ENCODE results near the gene DUS2.

Gene DUS2

DNA sequence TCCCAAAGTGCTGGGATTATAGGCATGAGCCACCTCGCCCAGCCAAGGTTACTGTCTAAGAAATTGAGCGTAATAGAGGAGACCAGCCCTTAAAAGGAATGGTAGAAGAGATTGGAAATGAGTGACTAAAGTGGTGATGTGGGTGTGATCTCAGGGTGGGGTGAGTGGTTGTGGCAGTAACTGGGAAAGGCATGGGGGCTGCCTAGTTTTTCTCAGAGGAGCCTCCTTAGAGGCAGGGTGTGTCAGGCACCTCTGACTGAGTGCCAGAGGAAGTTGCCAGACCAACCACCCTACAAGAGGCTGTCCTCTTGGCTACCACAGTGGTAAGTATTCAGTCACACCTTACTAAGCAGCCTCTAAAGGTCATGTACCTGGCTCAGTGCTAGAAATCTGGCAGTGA, 8.9 kb downstream of the DUS2 start:
- Histone ChIP-seq H3K36me3 (ENCODE audit: insufficient read depth, low read depth, low read length) (peaks cover 12% of the 10 kb centered on the region), H3K4me1 (ENCODE audit: insufficient read depth, low read length) (no peaks in the 10 kb centered on the region), H3K27me3 (ENCODE audit: insufficient read depth, low read length) (no peaks in the 10 kb centered on the region), H3K4me3 (ENCODE audit: low read length) (no peak overlapping the region), H3K9ac (ENCODE audit: low read depth, low read length) (no peak overlapping the region), H3K9me3 (ENCODE audit: insufficient read depth, low read depth, low read length) (no peaks in the 10 kb centered on the region), H3K27ac (ENCODE audit: low read length) (no peak overlapping the region)

DNA sequence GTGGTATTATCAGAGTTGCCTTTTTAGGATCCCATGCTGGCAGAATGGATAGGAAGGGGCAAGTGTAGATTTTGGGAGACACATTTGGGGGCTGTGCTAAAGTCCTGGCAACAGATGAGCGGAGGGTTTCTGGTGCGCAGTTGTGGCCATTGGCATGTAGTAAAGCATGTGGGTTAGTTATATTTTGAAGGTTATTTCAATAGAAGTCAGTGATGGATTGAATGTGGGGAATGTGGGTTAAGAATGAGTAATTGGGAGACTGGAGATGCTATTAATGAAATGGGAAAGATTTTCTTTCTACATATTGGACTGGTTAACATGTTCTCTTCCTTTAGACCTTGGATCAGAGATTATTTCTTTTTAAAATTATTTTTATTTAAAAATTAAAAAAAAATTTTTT, 10.0 kb downstream of the DUS2 start:
- no peaks in the 10 kb centered on the region for H3K4me1 ChIP-seq (ENCODE audit: insufficient read depth, low read length)
- H3K4me3 ChIP-seq (ENCODE audit: low read length), result no peak overlapping the region
- no peaks in the 10 kb centered on the region for H3K27me3 ChIP-seq (ENCODE audit: insufficient read depth, low read length)
- H3K9me3 ChIP-seq (ENCODE audit: insufficient read depth, low read depth, low read length), result no peaks in the 10 kb centered on the region
- H3K36me3 ChIP-seq (ENCODE audit: insufficient read depth, low read depth, low read length), result peaks cover 7% of the 10 kb centered on the region; the same call in 1 of the 2 replicates
- H3K9ac ChIP-seq (ENCODE audit: low read depth, low read length), result no peak overlapping the region
- no peak overlapping the region for H3K27ac ChIP-seq (ENCODE audit: low read length)

DNA sequence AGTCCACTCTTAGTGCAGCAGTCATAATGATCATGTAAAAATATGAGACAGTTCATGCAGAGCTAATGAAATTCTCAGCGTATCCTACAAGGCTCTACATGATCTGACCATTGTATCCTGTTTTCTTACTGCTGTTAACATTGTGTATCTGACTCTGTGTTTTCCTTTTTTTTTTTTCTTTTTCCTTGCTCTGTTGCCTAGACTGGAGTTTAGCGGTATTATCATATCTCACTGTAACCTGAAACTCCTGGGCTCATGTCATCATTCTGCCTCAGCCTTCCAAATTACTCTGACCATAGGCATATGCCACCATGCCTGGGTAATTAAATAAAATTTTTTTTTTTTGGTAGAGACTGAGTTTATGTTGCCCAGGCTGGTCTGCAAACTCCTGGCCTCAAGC, 12.1 kb downstream of the DUS2 start:
- H3K4me3 ChIP-seq (ENCODE audit: low read length), result no peak overlapping the region
- 0 out of 2 replicates have a peak, but pooled peaks cover 9% of the 10 kb centered on the region for H3K36me3 ChIP-seq (ENCODE audit: insufficient read depth, low read depth, low read length)
- no peak overlapping the region for H3K27ac ChIP-seq (ENCODE audit: low read length)
- no peaks in the 10 kb centered on the region for H3K4me1 ChIP-seq (ENCODE audit: insufficient read depth, low read length)
- H3K9me3 ChIP-seq (ENCODE audit: insufficient read depth, low read depth, low read length), result no peaks in the 10 kb centered on the region
- H3K9ac ChIP-seq (ENCODE audit: low read depth, low read length), result no peak overlapping the region
- H3K27me3 ChIP-seq (ENCODE audit: insufficient read depth, low read length), result no peaks in the 10 kb centered on the region

DNA sequence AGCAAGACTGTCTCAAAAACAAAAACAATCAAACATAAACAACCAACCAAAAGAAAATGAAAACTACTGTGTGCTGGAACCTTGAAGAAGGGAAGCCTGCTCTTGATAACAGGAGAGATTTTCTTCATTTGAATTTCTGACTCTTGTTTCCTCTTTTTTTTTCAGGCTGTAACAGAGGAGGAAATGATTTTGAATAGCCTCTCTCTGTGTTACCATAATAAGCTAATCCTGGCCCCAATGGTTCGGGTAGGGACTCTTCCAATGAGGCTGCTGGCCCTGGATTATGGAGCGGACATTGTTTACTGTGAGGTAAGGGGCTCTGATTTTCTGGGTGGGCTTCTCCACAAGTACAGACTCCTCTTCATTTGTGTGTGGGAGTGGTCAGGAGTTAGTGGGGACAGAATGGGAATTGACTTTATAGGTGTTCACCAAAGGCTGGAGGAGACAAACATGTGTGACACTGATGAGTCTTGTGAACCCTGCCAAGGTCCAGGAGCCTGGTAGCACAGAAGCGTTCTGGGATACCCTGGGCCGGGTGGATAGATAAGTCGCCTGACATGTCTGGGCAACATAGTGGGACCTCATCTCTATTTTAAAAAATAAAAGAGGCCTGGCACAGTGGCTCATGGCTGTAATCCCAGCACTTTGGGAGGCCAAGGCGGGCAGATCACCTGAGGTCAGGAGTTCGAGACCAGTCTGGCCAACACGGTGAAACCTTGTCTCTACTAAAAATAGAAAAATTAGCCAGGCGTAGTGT, 14.9 kb downstream of the DUS2 start:
- H3K27me3 ChIP-seq (ENCODE audit: insufficient read depth, low read length), result no peaks in the 10 kb centered on the region
- H3K36me3 ChIP-seq (ENCODE audit: insufficient read depth, low read depth, low read length), result peaks cover 23% of the 10 kb centered on the region
- no peak overlapping the region for H3K27ac ChIP-seq (ENCODE audit: low read length)
- H3K4me3 ChIP-seq (ENCODE audit: low read length), result no peak overlapping the region
- no peak overlapping the region for H3K9ac ChIP-seq (ENCODE audit: low read depth, low read length)
- no peaks in the 10 kb centered on the region for H3K9me3 ChIP-seq (ENCODE audit: insufficient read depth, low read depth, low read length)
- H3K4me1 ChIP-seq (ENCODE audit: insufficient read depth, low read length), result no peaks in the 10 kb centered on the region

DNA sequence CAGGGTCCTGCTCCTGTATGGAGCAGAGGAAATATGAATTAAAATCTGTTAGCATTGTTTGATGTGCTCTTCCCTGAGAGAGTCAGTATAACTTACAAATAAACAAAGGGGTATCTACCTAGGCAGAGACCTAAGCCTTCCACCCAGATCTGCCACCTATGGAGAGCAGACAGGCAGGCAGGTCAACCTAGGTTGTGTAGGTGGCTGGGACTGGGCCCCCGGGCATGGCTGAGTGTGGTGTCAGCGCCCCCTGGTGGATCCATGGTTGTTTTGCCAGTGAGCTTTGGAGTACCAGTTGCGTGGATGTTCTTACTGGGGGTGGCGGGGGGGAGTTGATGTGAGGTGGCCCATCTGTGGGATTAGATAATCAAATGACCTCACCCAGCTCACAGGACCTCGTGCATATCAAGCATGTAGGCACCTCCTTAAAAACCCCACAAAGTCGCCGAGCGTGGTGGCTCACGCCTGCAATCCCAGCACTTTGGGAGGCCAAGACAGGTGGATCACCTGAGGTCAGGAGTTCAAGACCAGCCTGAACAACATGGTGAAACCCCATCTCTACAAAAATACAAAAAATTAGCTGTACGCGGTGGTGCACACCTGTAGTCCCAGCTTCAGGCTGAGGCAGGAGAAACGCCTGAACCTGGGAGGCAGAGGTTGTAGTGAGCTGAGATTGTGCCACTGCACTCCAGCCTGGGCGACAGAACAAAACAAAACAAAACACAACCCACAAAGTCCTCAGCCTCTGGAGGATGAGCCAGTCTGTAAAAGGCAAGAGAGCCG, 17.6 kb downstream of the DUS2 start:
- Histone ChIP-seq H3K9ac (ENCODE audit: low read depth, low read length) (no peak overlapping the region), H3K27me3 (ENCODE audit: insufficient read depth, low read length) (no peaks in the 10 kb centered on the region), H3K27ac (ENCODE audit: low read length) (no peak overlapping the region), H3K4me1 (ENCODE audit: insufficient read depth, low read length) (no peaks in the 10 kb centered on the region), H3K36me3 (ENCODE audit: insufficient read depth, low read depth, low read length) (peaks cover 23% of the 10 kb centered on the region), H3K4me3 (ENCODE audit: low read length) (no peak overlapping the region), H3K9me3 (ENCODE audit: insufficient read depth, low read depth, low read length) (no peaks in the 10 kb centered on the region)

GRCh38 chr16:68041783-68042182, 18.7 kb downstream of the DUS2 start:
- H3K9me3 ChIP-seq (ENCODE audit: insufficient read depth, low read depth, low read length), result no peaks in the 10 kb centered on the region
- no peak overlapping the region for H3K4me3 ChIP-seq (ENCODE audit: low read length)
- H3K27me3 ChIP-seq (ENCODE audit: insufficient read depth, low read length), result no peaks in the 10 kb centered on the region
- H3K27ac ChIP-seq (ENCODE audit: low read length), result no peak overlapping the region
- H3K4me1 ChIP-seq (ENCODE audit: insufficient read depth, low read length), result no peaks in the 10 kb centered on the region
- peaks cover 23% of the 10 kb centered on the region for H3K36me3 ChIP-seq (ENCODE audit: insufficient read depth, low read depth, low read length)
- H3K9ac ChIP-seq (ENCODE audit: low read depth, low read length), result no peak overlapping the region

DNA sequence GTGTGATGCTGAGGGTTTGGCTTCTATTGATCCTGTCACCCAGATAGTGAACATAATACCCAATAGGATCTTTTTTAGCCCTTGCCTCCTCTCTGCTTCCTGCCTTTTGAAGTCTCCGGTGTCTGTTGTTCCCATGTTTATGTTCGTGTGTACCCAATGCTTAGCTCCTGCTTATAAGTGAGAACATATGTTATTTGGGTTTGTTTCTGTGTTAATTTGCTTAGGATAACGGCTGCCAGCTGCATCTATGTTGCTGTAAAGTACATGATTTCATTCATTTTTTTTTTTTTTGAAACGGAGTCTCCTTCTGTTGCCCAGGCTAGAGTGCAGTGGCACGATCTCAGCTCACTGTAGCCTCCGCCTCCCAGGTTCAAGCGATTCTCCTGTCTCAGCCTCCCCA, 23.0 kb downstream of the DUS2 start:
- Histone ChIP-seq H3K9ac (ENCODE audit: low read depth, low read length) (no peak overlapping the region), H3K4me1 (ENCODE audit: insufficient read depth, low read length) (no peaks in the 10 kb centered on the region), H3K27ac (ENCODE audit: low read length) (no peak overlapping the region), H3K27me3 (ENCODE audit: insufficient read depth, low read length) (no peaks in the 10 kb centered on the region), H3K36me3 (ENCODE audit: insufficient read depth, low read depth, low read length) (peaks cover 40% of the 10 kb centered on the region), H3K9me3 (ENCODE audit: insufficient read depth, low read depth, low read length) (no peaks in the 10 kb centered on the region), H3K4me3 (ENCODE audit: low read length) (no peak overlapping the region)

GRCh38 chr16:68047987-68048386, 24.9 kb downstream of the DUS2 start:
- H3K4me3 ChIP-seq (ENCODE audit: low read length), result no peak overlapping the region
- no peaks in the 10 kb centered on the region for H3K9me3 ChIP-seq (ENCODE audit: insufficient read depth, low read depth, low read length)
- peaks cover 39% of the 10 kb centered on the region for H3K36me3 ChIP-seq (ENCODE audit: insufficient read depth, low read depth, low read length)
- no peak overlapping the region for H3K9ac ChIP-seq (ENCODE audit: low read depth, low read length)
- no peaks in the 10 kb centered on the region for H3K4me1 ChIP-seq (ENCODE audit: insufficient read depth, low read length)
- H3K27me3 ChIP-seq (ENCODE audit: insufficient read depth, low read length), result no peaks in the 10 kb centered on the region
- no peak overlapping the region for H3K27ac ChIP-seq (ENCODE audit: low read length)

DNA sequence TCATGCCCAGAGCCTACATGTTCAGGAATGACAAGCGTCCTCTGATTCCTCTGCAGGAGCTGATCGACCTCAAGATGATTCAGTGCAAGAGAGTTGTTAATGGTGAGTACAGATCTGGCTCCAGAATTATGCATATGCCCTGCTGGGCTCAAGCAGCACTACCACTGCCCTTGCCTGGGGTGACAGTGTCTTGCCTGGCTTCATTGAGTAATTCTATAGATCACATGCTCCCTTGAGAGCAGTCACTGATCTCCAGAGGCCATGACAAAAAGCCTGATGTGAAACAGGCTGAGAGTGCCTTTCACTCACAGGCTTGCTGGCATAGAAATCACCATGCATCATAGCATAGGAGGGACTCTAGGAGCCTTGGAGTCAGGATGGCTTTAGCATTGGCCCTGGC, 26.4 kb downstream of the DUS2 start:
- Histone ChIP-seq H3K27me3 (ENCODE audit: insufficient read depth, low read length) (no peaks in the 10 kb centered on the region), H3K27ac (ENCODE audit: low read length) (no peak overlapping the region), H3K4me1 (ENCODE audit: insufficient read depth, low read length) (no peaks in the 10 kb centered on the region), H3K4me3 (ENCODE audit: low read length) (no peak overlapping the region), H3K9me3 (ENCODE audit: insufficient read depth, low read depth, low read length) (no peaks in the 10 kb centered on the region), H3K9ac (ENCODE audit: low read depth, low read length) (no peak overlapping the region), H3K36me3 (ENCODE audit: insufficient read depth, low read depth, low read length) (peaks cover 52% of the 10 kb centered on the region)

DNA sequence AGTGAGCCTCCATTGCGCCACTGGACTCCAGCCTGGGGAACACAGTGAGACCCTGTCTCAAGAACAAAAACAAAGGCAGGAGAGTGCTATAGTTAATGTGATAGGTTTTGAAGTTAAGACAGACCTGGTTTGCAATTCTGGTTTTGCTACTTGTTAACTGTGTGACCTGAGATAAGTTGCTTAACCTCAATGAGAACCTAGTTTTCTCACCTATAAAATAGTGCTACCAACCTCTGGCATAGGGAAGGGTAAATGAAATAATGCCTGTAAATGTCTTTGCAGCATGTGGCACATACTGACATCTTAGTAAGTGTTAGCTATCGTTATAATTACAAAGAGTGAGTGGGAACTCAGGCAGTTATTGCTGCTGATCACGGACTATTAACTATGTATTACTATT, 32.3 kb downstream of the DUS2 start:
- H3K36me3 ChIP-seq (ENCODE audit: insufficient read depth, low read depth, low read length), result peaks cover 49% of the 10 kb centered on the region
- H3K27me3 ChIP-seq (ENCODE audit: insufficient read depth, low read length), result no peaks in the 10 kb centered on the region
- H3K27ac ChIP-seq (ENCODE audit: low read length), result no peak overlapping the region
- no peak overlapping the region for H3K4me3 ChIP-seq (ENCODE audit: low read length)
- H3K9ac ChIP-seq (ENCODE audit: low read depth, low read length), result no peak overlapping the region
- no peaks in the 10 kb centered on the region for H3K9me3 ChIP-seq (ENCODE audit: insufficient read depth, low read depth, low read length)
- H3K4me1 ChIP-seq (ENCODE audit: insufficient read depth, low read length), result no peaks in the 10 kb centered on the region

GRCh38 chr16:68059804-68060203, 36.7 kb downstream of the DUS2 start:
- no peaks in the 10 kb centered on the region for H3K9me3 ChIP-seq (ENCODE audit: insufficient read depth, low read depth, low read length)
- no peak overlapping the region for H3K9ac ChIP-seq (ENCODE audit: low read depth, low read length)
- peaks cover 28% of the 10 kb centered on the region for H3K36me3 ChIP-seq (ENCODE audit: insufficient read depth, low read depth, low read length)
- no peak overlapping the region for H3K27ac ChIP-seq (ENCODE audit: low read length)
- H3K27me3 ChIP-seq (ENCODE audit: insufficient read depth, low read length), result no peaks in the 10 kb centered on the region
- no peak overlapping the region for H3K4me3 ChIP-seq (ENCODE audit: low read length)
- H3K4me1 ChIP-seq (ENCODE audit: insufficient read depth, low read length), result no peaks in the 10 kb centered on the region

- Histone ChIP-seq H3K9ac (ENCODE audit: low read depth, low read length) (no peak overlapping the region), H3K4me3 (ENCODE audit: low read length) (no peak overlapping the region), H3K36me3 (ENCODE audit: insufficient read depth, low read depth, low read length) (peaks cover 27% of the 10 kb centered on the region), H3K27me3 (ENCODE audit: insufficient read depth, low read length) (no peaks in the 10 kb centered on the region), H3K4me1 (ENCODE audit: insufficient read depth, low read length) (no peaks in the 10 kb centered on the region), H3K9me3 (ENCODE audit: insufficient read depth, low read depth, low read length) (no peaks in the 10 kb centered on the region), H3K27ac (ENCODE audit: low read length) (no peak overlapping the region)
Measured at GRCh38 chr16:68061396-68061795, 38.3 kb downstream of the DUS2 start.
